Neural cell (in vitro differentiated cells): Measurements from ENCODE around the gene INO80D. TPM values are rescaled to one million over a fixed set of nuclear protein-coding genes. Genes with fewer than 3 reads are reported as not detected.

Source experiments
- H2AFZ ChIP-seq: fragments of 200-600, 300-800 bp; sonication (generic), shearing (Covaris generic); 2 replicates; pipeline ENCODE4 v1.6.0; 2014; ENCODE audit warnings: low read depth, mild to moderate bottlenecking, antibody characterized with exemption, low read length, moderate library complexity
- H3F3A ChIP-seq: fragments of 200-600 bp; shearing (Covaris generic); 2 replicates; pipeline ENCODE4 v1.6.1; 2016; ENCODE audit warnings: mild to moderate bottlenecking, moderate library complexity, mixed read lengths, antibody characterized with exemption, low read length; ENCODE audit not compliant: insufficient read depth, poor library complexity, severe bottlenecking
- H3K27ac ChIP-seq: fragments of 200-600, 300-800 bp; sonication (generic), shearing (Covaris generic); 2 replicates; pipeline ENCODE4 v1.5.1; 2014; ENCODE audit warnings: mild to moderate bottlenecking, low read length, moderate library complexity
- H3K27me3 ChIP-seq: fragments of 300-800, 200-600 bp; sonication (generic), shearing (Covaris generic); 2 replicates; pipeline ENCODE4 v1.6.0; 2014; ENCODE audit warnings: mild to moderate bottlenecking, low read depth, low read length, moderate library complexity; ENCODE audit not compliant: insufficient read depth
- H3K36me3 ChIP-seq: fragments of 300-800, 200-600 bp; sonication (generic), shearing (Covaris generic); 2 replicates; pipeline ENCODE4 v1.5.1; 2014; ENCODE audit warnings: mild to moderate bottlenecking, antibody characterized with exemption, low read length, moderate library complexity; ENCODE audit not compliant: insufficient read depth
- H3K4me2 ChIP-seq: fragments of 300-800, 200-600 bp; sonication (generic), shearing (Covaris generic); 2 replicates; pipeline ENCODE4 v1.6.0; 2014; ENCODE audit warnings: mild to moderate bottlenecking, low read length
- H3K4me3 ChIP-seq: fragments of 300-800, 200-600 bp; sonication (generic), shearing (Covaris generic); 2 replicates; pipeline ENCODE4 v1.5.1; 2014; ENCODE audit warnings: mild to moderate bottlenecking, low read length, moderate library complexity
- H3K79me2 ChIP-seq: fragments of 200-600 bp; shearing (Covaris generic); replicated peaks from 2 replicates; pipeline ENCODE4 v1.6.0; 2014; ENCODE audit warnings: mild to moderate bottlenecking, low read length, moderate library complexity; ENCODE audit not compliant: insufficient read depth
- H3K9ac ChIP-seq: fragments of 300-800, 200-600 bp; sonication (generic), shearing (Covaris generic); 2 replicates; pipeline ENCODE4 v1.6.1; 2016; ENCODE audit warnings: mild to moderate bottlenecking, low read length, mixed read lengths
- H3K9me2 ChIP-seq: fragments of 200-600 bp; shearing (Covaris generic); 2 replicates; pipeline ENCODE4 v1.6.1; 2016; ENCODE audit warnings: mild to moderate bottlenecking, low read length, mixed read lengths; ENCODE audit not compliant: insufficient read depth
- H3K9me3 ChIP-seq: fragments of 200-600, 300-800 bp; sonication (generic), shearing (Covaris generic); 2 replicates; pipeline ENCODE4 v1.6.1; 2016; ENCODE audit warnings: mild to moderate bottlenecking, mixed run types, low read length, moderate library complexity, mixed read lengths
- H4K20me1 ChIP-seq: fragments of 200-600 bp; shearing (Covaris generic); 2 replicates; pipeline ENCODE4 v1.6.1; 2016; ENCODE audit warnings: mild to moderate bottlenecking, mixed run types; ENCODE audit not compliant: insufficient read depth
- CTCF ChIP-seq: fragments of 450-650 bp; IDR thresholded peaks from 2 replicates; pipeline ENCODE4 v1.5.1; 2014; ENCODE audit warnings: antibody characterized with exemption, mild to moderate bottlenecking, moderate library complexity; ENCODE audit not compliant: poor library complexity, severe bottlenecking
- EP300 ChIP-seq: fragments of 450-650 bp; conservative IDR thresholded peaks from 2 replicates; pipeline ENCODE4 v1.6.1; 2014; ENCODE audit warnings: antibody characterized with exemption, mild to moderate bottlenecking, moderate library complexity; ENCODE audit not compliant: poor library complexity, severe bottlenecking
- EZH2 ChIP-seq: fragments of 200-600, 300-800 bp; shearing (Covaris generic), sonication (generic); IDR thresholded peaks from 2 replicates; pipeline ENCODE4 v1.6.1; 2014; ENCODE audit warnings: antibody characterized with exemption, low read length, borderline replicate concordance, mild to moderate bottlenecking; ENCODE audit not compliant: insufficient read depth, poor library complexity, severe bottlenecking
- MXI1 ChIP-seq: fragments of 450-650 bp; conservative IDR thresholded peaks from 2 replicates; pipeline ENCODE4 v1.6.1; 2014; ENCODE audit warnings: antibody characterized with exemption, mild to moderate bottlenecking; ENCODE audit not compliant: poor library complexity, severe bottlenecking
- POLR2AphosphoS5 ChIP-seq: IDR thresholded peaks from 2 replicates; pipeline ENCODE4 v1.6.1; 2012
- RAD21 ChIP-seq: fragments of 450-650 bp; conservative IDR thresholded peaks from 2 replicates; pipeline ENCODE4 v1.6.1; 2014; ENCODE audit warnings: antibody characterized with exemption, mild to moderate bottlenecking, moderate library complexity
- SMC3 ChIP-seq: fragments of 450-650 bp; conservative IDR thresholded peaks from 2 replicates; pipeline ENCODE4 v1.6.1; 2014; ENCODE audit warnings: antibody characterized with exemption, mild to moderate bottlenecking, moderate library complexity; ENCODE audit not compliant: poor library complexity
- TAF1 ChIP-seq: IDR thresholded peaks from 2 replicates; pipeline ENCODE4 v1.6.1; 2012; ENCODE audit warnings: low read depth
- polyA plus RNA-seq: library from polyadenylated mRNA; depleted of rRNA; stranded (reverse); fragments of >200 nt; gene quantifications from 2 replicates; pipeline ENCODE4 v1.2.3, GENCODE V29; 2014
- TF ChIP-seq, protein P1 (sequence below): IDR thresholded peaks from 2 replicates; pipeline ENCODE4 v1.6.1; 2012; ENCODE audit warnings: borderline replicate concordance

Gene INO80D
- polyA plus RNA-seq, 1 donor from 2014 or later, result 8.7 TPM

- Histone ChIP-seq H3K9me3 (no peaks in the 10 kb centered on the region), H3K27ac (no peak overlapping the region), H3K9me2 (no peaks in the 10 kb centered on the region), H3K79me2 (peaks cover 21% of the 10 kb centered on the region), H3F3A (no peaks in the 10 kb centered on the region), H3K27me3 (no peaks in the 10 kb centered on the region), H2AFZ (no peak overlapping the region), H3K4me2 (no peak overlapping the region), H3K4me3 (no peak overlapping the region), H3K9ac (no peak overlapping the region), H3K36me3 (no peaks in the 10 kb centered on the region), H4K20me1 (no peaks in the 10 kb centered on the region)
- TF ChIP-seq, protein P1, sequence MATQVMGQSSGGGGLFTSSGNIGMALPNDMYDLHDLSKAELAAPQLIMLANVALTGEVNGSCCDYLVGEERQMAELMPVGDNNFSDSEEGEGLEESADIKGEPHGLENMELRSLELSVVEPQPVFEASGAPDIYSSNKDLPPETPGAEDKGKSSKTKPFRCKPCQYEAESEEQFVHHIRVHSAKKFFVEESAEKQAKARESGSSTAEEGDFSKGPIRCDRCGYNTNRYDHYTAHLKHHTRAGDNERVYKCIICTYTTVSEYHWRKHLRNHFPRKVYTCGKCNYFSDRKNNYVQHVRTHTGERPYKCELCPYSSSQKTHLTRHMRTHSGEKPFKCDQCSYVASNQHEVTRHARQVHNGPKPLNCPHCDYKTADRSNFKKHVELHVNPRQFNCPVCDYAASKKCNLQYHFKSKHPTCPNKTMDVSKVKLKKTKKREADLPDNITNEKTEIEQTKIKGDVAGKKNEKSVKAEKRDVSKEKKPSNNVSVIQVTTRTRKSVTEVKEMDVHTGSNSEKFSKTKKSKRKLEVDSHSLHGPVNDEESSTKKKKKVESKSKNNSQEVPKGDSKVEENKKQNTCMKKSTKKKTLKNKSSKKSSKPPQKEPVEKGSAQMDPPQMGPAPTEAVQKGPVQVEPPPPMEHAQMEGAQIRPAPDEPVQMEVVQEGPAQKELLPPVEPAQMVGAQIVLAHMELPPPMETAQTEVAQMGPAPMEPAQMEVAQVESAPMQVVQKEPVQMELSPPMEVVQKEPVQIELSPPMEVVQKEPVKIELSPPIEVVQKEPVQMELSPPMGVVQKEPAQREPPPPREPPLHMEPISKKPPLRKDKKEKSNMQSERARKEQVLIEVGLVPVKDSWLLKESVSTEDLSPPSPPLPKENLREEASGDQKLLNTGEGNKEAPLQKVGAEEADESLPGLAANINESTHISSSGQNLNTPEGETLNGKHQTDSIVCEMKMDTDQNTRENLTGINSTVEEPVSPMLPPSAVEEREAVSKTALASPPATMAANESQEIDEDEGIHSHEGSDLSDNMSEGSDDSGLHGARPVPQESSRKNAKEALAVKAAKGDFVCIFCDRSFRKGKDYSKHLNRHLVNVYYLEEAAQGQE, result no peak
- no peak for TF ChIP-seq CTCF
- TF ChIP-seq SMC3, result no peak
- TF ChIP-seq EP300, result no peak
- no peak for TF ChIP-seq RAD21
- no peak for TF ChIP-seq POLR2AphosphoS5
- no peak for TF ChIP-seq TAF1
- no peak for TF ChIP-seq MXI1
- TF ChIP-seq EZH2, result no peak
Observed at GRCh38 chr2:206068207-206068606, 17.8 kb downstream of the INO80D start.

DNA sequence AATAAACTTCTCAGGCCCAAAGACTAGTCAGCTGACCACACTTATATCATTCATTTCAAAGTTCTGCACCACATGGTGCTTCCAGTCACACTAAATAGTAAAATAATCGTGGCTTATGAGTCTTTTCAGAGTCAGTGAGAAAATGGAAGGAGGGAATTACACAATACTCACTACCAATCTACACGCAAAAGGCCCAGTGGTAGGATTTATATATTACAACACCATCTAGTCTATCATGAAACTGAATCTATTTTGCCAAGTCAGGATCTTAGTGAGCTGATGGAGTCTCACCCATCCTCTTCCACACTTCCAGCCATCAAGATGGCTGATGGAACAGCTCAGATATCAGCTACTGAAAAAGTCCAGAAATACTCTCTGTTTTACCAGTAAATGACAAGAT, 21.9 kb downstream of the INO80D start:
- peaks cover 9% of the 10 kb centered on the region for H3K79me2 ChIP-seq
- no peaks in the 10 kb centered on the region for H3K9me2 ChIP-seq
- no peaks in the 10 kb centered on the region for H4K20me1 ChIP-seq
- H3K9me3 ChIP-seq, result no peaks in the 10 kb centered on the region
- H3K4me3 ChIP-seq, result no peak overlapping the region
- no peaks in the 10 kb centered on the region for H3K27me3 ChIP-seq
- no peak overlapping the region for H3K27ac ChIP-seq
- H2AFZ ChIP-seq, result no peak overlapping the region
- H3K36me3 ChIP-seq, result no peaks in the 10 kb centered on the region
- no peak for TF ChIP-seq SMC3
- TF ChIP-seq RAD21, result no peak
- no peak for TF ChIP-seq EZH2
- TF ChIP-seq POLR2AphosphoS5, result no peak
- TF ChIP-seq CTCF, result no peak
- no peak for TF ChIP-seq TAF1
- TF ChIP-seq EP300, result no peak
- TF ChIP-seq, protein P1, result no peak
- no peak for TF ChIP-seq MXI1
- H3K9ac ChIP-seq, result no peak overlapping the region
- no peak overlapping the region for H3K4me2 ChIP-seq
- H3F3A ChIP-seq, result no peaks in the 10 kb centered on the region
